CD4-positive, alpha-beta T cell (primary cell): ENCODE results near the gene TRIM34. TPM values are rescaled to one million over a fixed set of nuclear protein-coding genes. Genes with fewer than 3 reads are reported as not detected.
"Not testable (repeated sequence)": the region's sequence is repeated elsewhere in the genome, so short reads cannot be mapped to it uniquely, and the experiment has no call there.

Source experiments
- ATAC-seq: fragments of 200-7000 bp; cut with Tn5 transposase; one replicate; pipeline ENCODE4 v1.10.0; 2022; ENCODE audit warnings: mild to moderate bottlenecking; ENCODE audit not compliant: poor library complexity
- CTCF ChIA-PET: fragments of 350-600 bp; sonication (Branson Sonifier 250); formaldehyde crosslinking; loops from one replicate; lab custom pipeline; 2021; ENCODE audit warnings: antibody characterized with exemption, inconsistent platforms; lab: Charles Lee
- POLR2A ChIA-PET: fragments of 350-600 bp; sonication (Branson Sonifier 250); formaldehyde crosslinking; loops from one replicate; lab custom pipeline; 2021; ENCODE audit warnings: antibody characterized with exemption, inconsistent platforms; lab: Charles Lee
- DNase-seq, 14 experiments: peaks; one replicate each; pipeline ENCODE4 v3.0.0-alpha.2; 2013 to 2020; ENCODE audit warnings: mixed read lengths in 2 of 14
- H3K27ac ChIP-seq, 2 donors: one replicate each; pipeline versions ENCODE4 v1.5.1 to v1.7.0; 2013; ENCODE audit warnings: low read length in 2 of 2, low read depth in 1 of 2, mild to moderate bottlenecking in 1 of 2
- H3K27me3 ChIP-seq, 2 experiments: 1 replicate in 1 of 2; 2 replicates in 1 of 2; pipeline versions ENCODE4 v1.6.1 to v1.7.0; 2013; ENCODE audit warnings: low read length in 2 of 2, control low read depth in 1 of 2, mild to moderate bottlenecking in 1 of 2, moderate library complexity in 1 of 2; ENCODE audit not compliant: insufficient read depth in 2 of 2, control insufficient read depth in 1 of 2
- H3K36me3 ChIP-seq: one replicate; pipeline ENCODE4 v1.6.1; 2013; ENCODE audit warnings: low read length, control low read depth; ENCODE audit not compliant: insufficient read depth
- H3K4me1 ChIP-seq: one replicate; pipeline ENCODE4 v1.6.1; 2013; ENCODE audit warnings: low read length, control low read depth; ENCODE audit not compliant: insufficient read depth
- H3K4me3 ChIP-seq: one replicate; pipeline ENCODE4 v1.5.1; 2013; ENCODE audit warnings: mild to moderate bottlenecking, low read length, moderate library complexity
- H3K9me3 ChIP-seq, 2 experiments: 1 replicate in 1 of 2; 2 replicates in 1 of 2; pipeline versions ENCODE4 v1.6.1 to v1.7.0; 2013; ENCODE audit warnings: low read length in 2 of 2, mild to moderate bottlenecking in 2 of 2, control low read depth in 1 of 2, moderate library complexity in 1 of 2; ENCODE audit not compliant: control insufficient read depth in 1 of 2, insufficient read depth in 1 of 2
- H3K27ac Mint-ChIP-seq: one replicate; pipeline ENCODE4 v1.8.0; 2020; ENCODE audit warnings: mixed read lengths
- H3K27me3 Mint-ChIP-seq: one replicate; pipeline ENCODE4 v1.8.0; 2021; ENCODE audit warnings: mixed read lengths
- H3K36me3 Mint-ChIP-seq: one replicate; pipeline ENCODE4 v1.8.0; 2021; ENCODE audit warnings: low read depth, mixed read lengths
- H3K4me1 Mint-ChIP-seq: one replicate; pipeline ENCODE4 v1.8.0; 2021; ENCODE audit warnings: low read depth, mixed read lengths
- H3K4me3 Mint-ChIP-seq: one replicate; pipeline ENCODE4 v1.8.0; 2020; ENCODE audit warnings: mild to moderate bottlenecking, mixed read lengths
- H3K9me3 Mint-ChIP-seq: one replicate; pipeline ENCODE4 v1.8.0; 2020; ENCODE audit warnings: mixed read lengths
- CTCF ChIP-seq: fragments of 200-600 bp; IDR thresholded peaks from one replicate; pipeline ENCODE4 v1.8.0; 2022; ENCODE audit warnings: antibody characterized with exemption, mild to moderate bottlenecking
- intact Hi-C, 2 experiments: fragments of 100-400 bp; cut with DNase I in 1 of 2; cut with micrococcal nuclease in 1 of 2; formaldehyde crosslinking; loops; one replicate each; pipeline versions ENCODE4 v1.15.1 to v1.9.0; 2023 to 2025; cut with DNase I, micrococcal nuclease
- total RNA-seq, 174 experiments: library from RNA in 2 of 174; stranded (reverse) in 2 of 174; gene quantifications; one replicate each; pipeline ENCODE4 v1.2.3 and lab custom pipeline; 2021 to 2026

Gene TRIM34
- total RNA-seq, 2 experiments from 2014 or later = 3.0 to 3.5 TPM

GRCh38 chr11:5690736-5691135 lies 65.9 kb downstream of the TRIM34 start:
- peaks cover 43% of the 10 kb centered on the region for H3K4me1 ChIP-seq
- H3K27me3 Mint-ChIP-seq = no peaks in the 10 kb centered on the region

GRCh38 chr11:5691238-5691963 lies 66.6 kb downstream of the TRIM34 start:
- POLR2A ChIA-PET = interaction anchor here (0.6 to 2.5 kb wide), 4 partner anchors 10 to 45 kb away, joined by 3 to 17 read pairs (median 6); partner anchors contain the start of gene OR56B1
- peak overlapping the region; percentile 92 for H3K4me3 Mint-ChIP-seq
- DNase-seq (peak in 3 of 14 experiments; percentile 14 to 22 (median 20)), ATAC-seq (peak; percentile 26)
- CTCF ChIA-PET, H3K27me3 Mint-ChIP-seq, H3K9me3 ChIP-seq, H3K9me3 Mint-ChIP-seq, H3K27me3 ChIP-seq: not testable (repeated sequence)
- H3K4me1 Mint-ChIP-seq = peaks cover 72% of the 10 kb centered on the region
- peaks cover 42% of the 10 kb centered on the region for H3K4me1 ChIP-seq
- peaks cover 59% of the 10 kb centered on the region for H3K36me3 Mint-ChIP-seq
- H3K27ac Mint-ChIP-seq = peak overlapping the region; percentile 91
- peaks cover 19% of the 10 kb centered on the region for H3K36me3 ChIP-seq
- H3K4me3 ChIP-seq = peak overlapping the region; percentile 72
- H3K27ac ChIP-seq = peak overlapping the region; percentile 77 to 78
- intact Hi-C loops = loop anchor here (10.0 kb wide), 3 partner anchors 543 to 1087 kb away; partner anchors contain the start of genes CNGA4 (in 1 of the 2), FHIP1B (in 1 of the 2) and TRIM68 (in 1 of the 2)

More at GRCh38 chr11:5690736-5691135, 65.9 kb downstream of the TRIM34 start:
- Mint-ChIP-seq H3K4me1 (peaks cover 69% of the 10 kb centered on the region), H3K9me3 (no peaks in the 10 kb centered on the region), H3K36me3 (peaks cover 53% of the 10 kb centered on the region), H3K27ac (peak overlapping the region; percentile 91), H3K4me3 (peak overlapping the region; percentile 92)
- ATAC-seq (no peak), DNase-seq (peak in 2 of 14 experiments; percentile 21 to 26)
- Histone ChIP-seq H3K4me3 (peak overlapping the region; percentile 72), H3K9me3 (no peaks in the 10 kb centered on the region), H3K27ac (peak overlapping the region; percentile 77 to 78), H3K27me3 (no peaks in the 10 kb centered on the region), H3K36me3 (peaks cover 13% of the 10 kb centered on the region)
- TF ChIP-seq CTCF = no peak
- intact Hi-C loops = loop anchor here (10.0 kb wide), 3 partner anchors 544 to 1086 kb away; partner anchors contain the start of genes CNGA4 (in 1 of the 2), FHIP1B (in 1 of the 2) and TRIM68 (in 1 of the 2)
- ChIA-PET POLR2A (interaction anchor here (0.9 to 2.5 kb wide), 7 partner anchors 10 to 63 kb away, joined by 3 to 19 read pairs (median 5); partner anchors contain the start of gene OR56B1), CTCF (no interaction called here)

- DNase-seq (peak in 2 of 14 experiments; percentile 23 to 65), ATAC-seq (peak; percentile 30)
- POLR2A ChIA-PET = no interaction called here
- H3K36me3 Mint-ChIP-seq = peaks cover 65% of the 10 kb centered on the region
- no peaks in the 10 kb centered on the region for H3K9me3 ChIP-seq
- TF ChIP-seq CTCF = no peak
- peak overlapping the region; percentile 92 for H3K4me3 Mint-ChIP-seq
- H3K27ac ChIP-seq = peak overlapping the region; percentile 55 to 77
- no peaks in the 10 kb centered on the region for H3K27me3 Mint-ChIP-seq
- peak overlapping the region; percentile 72 for H3K4me3 ChIP-seq
- peak overlapping the region; percentile 91 for H3K27ac Mint-ChIP-seq
- CTCF ChIA-PET = no interaction called here
- intact Hi-C loops = loop anchor here (10.0 kb wide), 3 partner anchors 543 to 1087 kb away; partner anchors contain the start of genes CNGA4 (in 1 of the 2), FHIP1B (in 1 of the 2) and TRIM68 (in 1 of the 2)
- H3K9me3 Mint-ChIP-seq = no peaks in the 10 kb centered on the region
- no peaks in the 10 kb centered on the region for H3K27me3 ChIP-seq
- peaks cover 25% of the 10 kb centered on the region for H3K36me3 ChIP-seq
- peaks cover 78% of the 10 kb centered on the region for H3K4me1 Mint-ChIP-seq
- peaks cover 42% of the 10 kb centered on the region for H3K4me1 ChIP-seq
These were observed 67.2 kb downstream of the TRIM34 start for GRCh38 chr11:5691964-5692361.

Other genes with a start within 250 kb of the TRIM34 start
- gene OR51M1, start 241.2 kb upstream of the TRIM34 start, total RNA-seq = not detected
- gene OR51Q1, start 202.9 kb upstream of the TRIM34 start, total RNA-seq = not detected
- not detected for gene OR51I1, start 183.5 kb upstream of the TRIM34 start, total RNA-seq
- not detected for gene OR51I2, start 175.7 kb upstream of the TRIM34 start, total RNA-seq
- not detected for gene OR52D1, start 136.3 kb upstream of the TRIM34 start, total RNA-seq
- under 1 TPM in 1 of 2 experiments, not detected in 1; 0.08 TPM for gene UBQLN3, start 115.0 kb upstream of the TRIM34 start, total RNA-seq
- gene UBQLNL, start 108.3 kb upstream of the TRIM34 start, total RNA-seq = under 1 TPM; 0.30 to 0.50 TPM
- under 1 TPM in 1 of 2 experiments, not detected in 1; 0.22 TPM for gene OR52H1, start 76.5 kb upstream of the TRIM34 start, total RNA-seq
- gene OR52B6, start 44.1 kb upstream of the TRIM34 start, total RNA-seq = not detected
- not detected for gene TRIM6, start 28.4 kb upstream of the TRIM34 start, total RNA-seq
- gene TRIM5, start 60.1 kb downstream of the TRIM34 start, total RNA-seq = 1 to 10 TPM; 5.9 to 8.0 TPM
- 100 to 1,000 TPM; 198 to 206 TPM for gene TRIM22, start 64.8 kb downstream of the TRIM34 start, total RNA-seq
- under 1 TPM; 0.14 to 0.17 TPM for gene OR56B1, start 111.4 kb downstream of the TRIM34 start, total RNA-seq
- gene OR52N4, start 129.2 kb downstream of the TRIM34 start, total RNA-seq = under 1 TPM; 0.50 to 0.96 TPM
- not detected for gene OR52N5, start 158.4 kb downstream of the TRIM34 start, total RNA-seq
- not detected for gene OR52N1, start 166.3 kb downstream of the TRIM34 start, total RNA-seq
- not detected for gene OR52N2, start 183.9 kb downstream of the TRIM34 start, total RNA-seq
- gene OR52E6, start 216.9 kb downstream of the TRIM34 start, total RNA-seq = not detected
- gene OR52E8, start 232.7 kb downstream of the TRIM34 start, total RNA-seq = not detected